ENCODE results near the gene FRK. TPM values are rescaled to one million over a fixed set of nuclear protein-coding genes. Genes with fewer than 3 reads are reported as not detected.

Gene FRK
- total RNA-seq, 4 donors from 2014 or later, result 0.59 to 3.2 (median 2.0) TPM

DNA sequence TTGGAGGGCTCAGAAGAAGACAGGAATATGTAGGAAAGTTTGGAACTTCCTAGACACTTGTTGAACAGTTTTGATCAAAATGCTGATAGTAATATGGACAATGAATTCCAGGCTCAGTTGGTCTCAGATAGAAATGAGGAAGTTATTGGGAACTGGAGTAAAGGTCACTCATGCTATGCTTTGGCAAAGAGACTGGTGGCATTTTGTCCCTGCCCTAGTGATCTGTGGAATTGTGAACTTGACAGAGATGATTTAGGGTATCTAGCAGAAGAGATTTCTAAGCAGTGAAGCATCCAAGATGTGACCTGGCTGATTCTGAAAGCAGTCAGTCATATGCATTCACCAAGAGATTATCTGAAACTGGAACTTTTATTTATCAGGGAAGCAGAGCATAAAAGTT lies 45.1 kb downstream of the FRK start:
- DNase-seq (ENCODE audit: low spot score in 2 of 2), result no peak
- no peak overlapping the region for H3K4me3 ChIP-seq (ENCODE audit: low read depth, poor library complexity, severe bottlenecking)
- TF ChIP-seq POLR2A (IDR thresholded peaks at IDR 0.05), result no peak
- intact Hi-C loops (cut with DNase I; ENCODE audit: low total_unique reads), result loop anchor here (10.0 kb wide), 1 partner anchor 79 kb away; no protein-coding TSS in a partner anchor

DNA sequence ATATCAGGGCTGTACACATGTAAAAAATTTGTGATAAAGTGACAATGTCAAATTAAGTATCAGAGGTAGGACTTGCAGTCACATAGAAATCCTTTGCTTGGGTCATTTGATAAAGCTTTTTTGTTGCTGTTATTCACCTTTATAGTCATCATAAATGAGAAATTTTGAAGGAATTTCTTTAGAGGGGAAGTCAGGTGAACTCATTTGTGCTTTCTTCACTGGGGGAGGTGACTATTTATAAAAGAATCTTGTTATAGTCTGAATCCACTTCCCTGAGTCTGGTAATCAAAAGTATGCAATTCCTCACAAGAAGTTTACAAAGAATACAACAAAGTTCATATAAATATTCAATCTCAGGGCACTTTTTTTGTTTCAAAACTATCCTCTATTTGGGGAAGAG lies 47.7 kb downstream of the FRK start:
- intact Hi-C loops (cut with DNase I; ENCODE audit: low total_unique reads), result loop anchor here (10.0 kb wide), 1 partner anchor 82 kb away; no protein-coding TSS in a partner anchor

DNA sequence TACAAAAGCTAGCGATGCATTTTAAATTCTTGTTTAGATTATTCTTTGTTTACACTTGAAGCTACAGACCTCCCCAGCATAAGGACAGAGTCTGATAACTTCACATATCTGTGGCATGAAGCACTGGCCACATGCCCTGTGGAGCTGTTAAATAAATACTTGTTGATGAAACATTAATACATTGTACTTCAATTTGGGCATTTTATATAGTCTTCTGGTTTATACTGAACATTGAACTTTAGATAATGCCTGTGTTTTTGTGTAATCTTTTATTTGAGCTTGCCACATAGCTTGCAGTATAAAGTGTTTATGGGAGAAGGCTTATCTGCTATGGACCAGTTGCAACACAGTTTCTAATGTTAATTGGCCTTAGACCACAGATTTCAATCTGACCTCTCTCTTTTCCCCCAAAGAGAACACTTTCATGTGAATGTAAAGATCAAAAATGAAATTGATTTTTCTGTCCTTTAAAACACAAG lies 48.2 kb downstream of the FRK start:
- no peak overlapping the region for H3K4me3 ChIP-seq (ENCODE audit: low read depth, poor library complexity, severe bottlenecking)
- intact Hi-C loops (cut with DNase I; ENCODE audit: low total_unique reads), result loop anchor here (10.0 kb wide), 1 partner anchor 82 kb away; no protein-coding TSS in a partner anchor
- 92 to 100% methylated on average over 1 of the region's 1 CpG for WGBS, 2 donors
- no peak for DNase-seq (ENCODE audit: low spot score in 2 of 2)
- no peak for TF ChIP-seq POLR2A (IDR thresholded peaks at IDR 0.05)
- TF ChIP-seq, protein P1, sequence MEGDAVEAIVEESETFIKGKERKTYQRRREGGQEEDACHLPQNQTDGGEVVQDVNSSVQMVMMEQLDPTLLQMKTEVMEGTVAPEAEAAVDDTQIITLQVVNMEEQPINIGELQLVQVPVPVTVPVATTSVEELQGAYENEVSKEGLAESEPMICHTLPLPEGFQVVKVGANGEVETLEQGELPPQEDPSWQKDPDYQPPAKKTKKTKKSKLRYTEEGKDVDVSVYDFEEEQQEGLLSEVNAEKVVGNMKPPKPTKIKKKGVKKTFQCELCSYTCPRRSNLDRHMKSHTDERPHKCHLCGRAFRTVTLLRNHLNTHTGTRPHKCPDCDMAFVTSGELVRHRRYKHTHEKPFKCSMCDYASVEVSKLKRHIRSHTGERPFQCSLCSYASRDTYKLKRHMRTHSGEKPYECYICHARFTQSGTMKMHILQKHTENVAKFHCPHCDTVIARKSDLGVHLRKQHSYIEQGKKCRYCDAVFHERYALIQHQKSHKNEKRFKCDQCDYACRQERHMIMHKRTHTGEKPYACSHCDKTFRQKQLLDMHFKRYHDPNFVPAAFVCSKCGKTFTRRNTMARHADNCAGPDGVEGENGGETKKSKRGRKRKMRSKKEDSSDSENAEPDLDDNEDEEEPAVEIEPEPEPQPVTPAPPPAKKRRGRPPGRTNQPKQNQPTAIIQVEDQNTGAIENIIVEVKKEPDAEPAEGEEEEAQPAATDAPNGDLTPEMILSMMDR (IDR thresholded peaks at IDR 0.05), result no peak

More for the DNA sequence above, 47.7 kb downstream of the FRK start:
- no peak for DNase-seq (ENCODE audit: low spot score in 2 of 2)
- no peak overlapping the region for H3K4me3 ChIP-seq (ENCODE audit: low read depth, poor library complexity, severe bottlenecking)
- TF ChIP-seq, protein P1 (IDR thresholded peaks at IDR 0.05), result no peak
- TF ChIP-seq POLR2A (IDR thresholded peaks at IDR 0.05), result no peak

- intact Hi-C loops (cut with DNase I; ENCODE audit: low total_unique reads), result loop anchor here (10.0 kb wide), 1 partner anchor 83 kb away; no protein-coding TSS in a partner anchor
- DNase-seq (ENCODE audit: low spot score in 2 of 2), result no peak
- WGBS, 2 donors, result 65 to 79% methylated on average over 3 of the region's 3 CpGs
- TF ChIP-seq, protein P1 (IDR thresholded peaks at IDR 0.05), result no peak
- no peak for TF ChIP-seq POLR2A (IDR thresholded peaks at IDR 0.05)
- no peak overlapping the region for H3K4me3 ChIP-seq (ENCODE audit: low read depth, poor library complexity, severe bottlenecking)
These were observed 49.2 kb downstream of the FRK start for GRCh38 chr6:116011520-116011919.

DNA sequence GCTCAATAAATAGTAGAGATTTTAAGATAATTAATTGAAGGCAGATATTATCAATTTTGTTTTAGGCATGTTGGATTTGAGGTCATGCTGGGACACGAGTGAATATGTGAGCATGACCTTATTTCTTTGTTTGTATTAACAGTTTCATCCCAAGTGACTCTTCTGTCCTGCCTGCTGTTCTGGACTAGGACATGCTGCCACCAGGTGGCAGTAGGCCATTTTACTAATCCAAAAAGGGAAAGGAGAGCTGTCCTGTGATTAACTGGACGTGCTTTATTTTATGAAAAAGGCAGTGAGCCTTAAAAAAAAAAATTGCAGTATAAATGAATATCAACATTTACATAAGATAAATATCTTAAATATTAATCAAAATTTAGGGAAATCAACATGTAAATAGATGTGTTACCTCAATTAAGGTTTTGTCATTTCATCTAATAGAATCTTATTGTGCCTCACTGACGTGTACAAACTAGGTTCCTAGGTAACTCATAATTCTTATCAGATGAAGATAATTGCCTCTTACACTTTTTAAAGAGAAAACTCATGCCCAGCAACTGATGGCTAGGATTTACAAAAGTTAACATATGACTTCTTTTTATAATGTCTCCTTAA lies 49.8 kb downstream of the FRK start:
- whole genome bisulfite sequencing, 2 donors, result 9 to 10% methylated on average over 3 of the region's 3 CpGs
- DNase-seq (ENCODE audit: low spot score in 2 of 2), result peak; percentile 50 to 85
- intact Hi-C loops (cut with DNase I; ENCODE audit: low total_unique reads), result loop anchor here (10.0 kb wide), 1 partner anchor 84 kb away; no protein-coding TSS in a partner anchor
- no peak overlapping the region for H3K4me3 ChIP-seq (ENCODE audit: low read depth, poor library complexity, severe bottlenecking)
- no peak for TF ChIP-seq POLR2A (IDR thresholded peaks at IDR 0.05)
- TF ChIP-seq, protein P1 (IDR thresholded peaks at IDR 0.05), result no peak

- intact Hi-C loops (cut with DNase I; ENCODE audit: low total_unique reads), result loop anchor here (10.0 kb wide), 1 partner anchor 84 kb away; no protein-coding TSS in a partner anchor
- H3K4me3 ChIP-seq (ENCODE audit: low read depth, poor library complexity, severe bottlenecking), result no peak overlapping the region
- no peak for DNase-seq (ENCODE audit: low spot score in 2 of 2)
- WGBS, 2 donors, result 57 to 66% methylated on average over 3 of the region's 3 CpGs
- TF ChIP-seq POLR2A (IDR thresholded peaks at IDR 0.05), result no peak
- TF ChIP-seq, protein P1 (IDR thresholded peaks at IDR 0.05), result no peak
These were observed 50.3 kb downstream of the FRK start for GRCh38 chr6:116010386-116010785.

All from lower leg skin (tissue), 4 donors.